GM12872 (cell line): ENCODE results near the gene ATP6V1G2.
A peak's percentile ranks its signal among the peaks of the same experiment; 100 is the strongest.

Experiments used
- TF ChIP-seq, protein P1 (sequence below): IDR thresholded peaks from 3 replicates; pipeline ENCODE4 v1.5.1; 2011; ENCODE audit warnings: low read depth, mild to moderate bottlenecking, low read length, moderate library complexity; ENCODE audit not compliant: insufficient read depth

ATP6V1G2 gene

DNA sequence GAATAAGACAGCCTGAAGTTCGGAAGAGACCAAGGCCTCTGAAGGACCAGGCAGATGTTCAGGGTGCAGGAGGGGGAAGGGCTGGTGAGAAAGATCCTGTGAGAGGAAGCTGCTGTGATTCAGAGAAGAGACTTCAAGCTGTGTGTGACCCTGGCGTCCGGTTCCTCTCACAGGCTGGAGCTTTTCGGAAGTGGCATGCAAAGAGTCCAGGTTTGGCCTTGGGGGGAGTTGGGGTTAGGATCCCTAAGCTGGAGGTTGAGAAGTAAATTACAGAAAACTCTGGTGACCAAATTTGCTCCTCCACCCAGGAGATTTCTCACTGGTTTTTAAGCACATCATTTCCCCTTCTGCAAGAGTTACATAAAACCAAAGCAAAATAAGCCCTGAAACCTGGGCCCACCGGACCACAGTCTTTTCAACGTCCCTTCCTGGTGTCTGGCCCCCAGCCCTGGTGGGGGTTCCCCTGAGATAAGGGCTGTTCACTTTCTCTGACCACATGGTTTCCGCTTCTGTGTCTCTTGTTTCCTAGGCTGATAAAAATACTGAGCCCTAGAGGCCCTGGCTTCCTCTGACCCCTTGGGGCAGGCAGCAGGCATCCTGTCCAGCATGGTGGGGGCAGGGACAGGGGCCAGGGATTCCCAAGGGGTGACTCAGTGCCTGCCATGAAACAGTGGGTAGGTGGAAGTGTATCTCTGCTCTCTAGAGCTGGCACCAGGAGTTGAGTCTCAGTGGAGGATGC lies 13.7 kb upstream of the ATP6V1G2 start:
- TF ChIP-seq, protein P1, sequence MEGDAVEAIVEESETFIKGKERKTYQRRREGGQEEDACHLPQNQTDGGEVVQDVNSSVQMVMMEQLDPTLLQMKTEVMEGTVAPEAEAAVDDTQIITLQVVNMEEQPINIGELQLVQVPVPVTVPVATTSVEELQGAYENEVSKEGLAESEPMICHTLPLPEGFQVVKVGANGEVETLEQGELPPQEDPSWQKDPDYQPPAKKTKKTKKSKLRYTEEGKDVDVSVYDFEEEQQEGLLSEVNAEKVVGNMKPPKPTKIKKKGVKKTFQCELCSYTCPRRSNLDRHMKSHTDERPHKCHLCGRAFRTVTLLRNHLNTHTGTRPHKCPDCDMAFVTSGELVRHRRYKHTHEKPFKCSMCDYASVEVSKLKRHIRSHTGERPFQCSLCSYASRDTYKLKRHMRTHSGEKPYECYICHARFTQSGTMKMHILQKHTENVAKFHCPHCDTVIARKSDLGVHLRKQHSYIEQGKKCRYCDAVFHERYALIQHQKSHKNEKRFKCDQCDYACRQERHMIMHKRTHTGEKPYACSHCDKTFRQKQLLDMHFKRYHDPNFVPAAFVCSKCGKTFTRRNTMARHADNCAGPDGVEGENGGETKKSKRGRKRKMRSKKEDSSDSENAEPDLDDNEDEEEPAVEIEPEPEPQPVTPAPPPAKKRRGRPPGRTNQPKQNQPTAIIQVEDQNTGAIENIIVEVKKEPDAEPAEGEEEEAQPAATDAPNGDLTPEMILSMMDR: no peak

DNA sequence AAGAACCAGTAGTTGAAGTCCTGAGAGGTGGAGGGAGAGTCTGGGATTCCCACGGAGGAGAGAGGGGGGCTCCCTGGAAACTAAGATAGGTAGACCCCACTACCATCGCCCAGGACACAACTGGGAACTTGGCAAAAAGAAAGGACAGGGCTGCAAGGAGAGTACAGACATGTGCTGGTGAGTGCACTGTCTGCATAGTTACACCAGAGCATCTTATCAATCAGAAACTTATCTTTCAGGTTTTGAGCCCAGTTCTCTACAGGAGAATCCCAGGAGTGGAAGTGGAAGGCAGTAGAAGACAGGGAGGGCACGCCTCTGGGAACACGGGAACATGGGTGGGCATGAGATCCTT lies 13.2 kb upstream of the ATP6V1G2 start:
- TF ChIP-seq, protein P1: no peak

DNA sequence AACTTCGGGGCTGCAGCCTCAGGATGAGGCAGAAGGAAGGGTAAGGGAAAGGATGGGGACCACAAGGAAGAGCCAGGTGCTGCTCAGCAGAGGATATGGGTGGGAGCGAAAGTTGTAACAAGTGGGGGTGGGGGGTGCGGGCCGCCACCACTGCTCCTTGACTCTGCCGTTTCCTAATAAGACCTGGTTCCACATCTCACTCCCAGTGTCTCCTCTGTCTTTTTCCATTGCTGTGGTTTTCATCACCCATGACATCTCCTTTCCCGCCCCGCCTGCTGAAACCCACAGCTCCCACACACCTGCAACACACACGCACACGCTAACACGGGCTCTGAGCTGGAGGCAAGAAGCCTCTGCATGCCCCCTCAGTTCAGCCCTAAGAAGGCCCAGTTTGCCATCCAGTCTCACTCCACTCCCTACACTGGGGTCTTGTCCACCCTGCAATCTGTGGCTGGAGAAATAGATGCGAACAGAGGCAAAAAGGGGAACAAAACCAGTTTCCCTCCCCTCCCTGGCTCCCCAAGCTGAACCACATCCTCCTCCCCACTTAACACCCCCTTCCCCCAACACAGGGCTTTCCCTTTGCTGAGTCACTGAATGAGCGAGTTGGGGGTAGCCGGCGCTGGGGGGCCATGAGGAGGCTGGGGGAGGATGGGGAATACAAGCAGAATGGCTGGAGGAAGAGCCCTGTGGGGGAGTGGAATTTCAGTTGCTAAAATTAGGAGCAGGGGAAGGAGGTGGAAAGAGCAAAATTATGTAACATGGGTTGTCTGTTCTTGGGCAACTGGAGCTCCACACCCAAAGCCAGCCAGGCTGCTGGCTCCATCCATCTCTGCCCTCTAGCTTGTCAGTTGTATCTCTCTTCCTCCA lies 12.5 kb upstream of the ATP6V1G2 start:
- TF ChIP-seq, protein P1: no peak

DNA sequence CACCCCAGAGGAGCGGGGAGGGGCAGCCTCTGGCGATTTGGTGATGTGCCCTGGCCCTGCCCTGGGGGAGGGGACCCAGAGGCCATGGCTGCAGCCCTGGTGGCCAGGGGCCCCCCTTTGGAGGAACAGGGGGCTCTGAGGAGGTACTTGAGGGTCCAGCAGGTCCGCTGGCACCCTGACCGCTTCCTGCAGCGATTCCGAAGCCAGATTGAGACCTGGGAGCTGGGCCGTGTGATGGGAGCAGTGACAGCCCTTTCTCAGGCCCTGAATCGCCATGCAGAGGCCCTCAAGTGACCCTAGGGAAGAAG lies 11.9 kb upstream of the ATP6V1G2 start:
- TF ChIP-seq, protein P1: no peak

DNA sequence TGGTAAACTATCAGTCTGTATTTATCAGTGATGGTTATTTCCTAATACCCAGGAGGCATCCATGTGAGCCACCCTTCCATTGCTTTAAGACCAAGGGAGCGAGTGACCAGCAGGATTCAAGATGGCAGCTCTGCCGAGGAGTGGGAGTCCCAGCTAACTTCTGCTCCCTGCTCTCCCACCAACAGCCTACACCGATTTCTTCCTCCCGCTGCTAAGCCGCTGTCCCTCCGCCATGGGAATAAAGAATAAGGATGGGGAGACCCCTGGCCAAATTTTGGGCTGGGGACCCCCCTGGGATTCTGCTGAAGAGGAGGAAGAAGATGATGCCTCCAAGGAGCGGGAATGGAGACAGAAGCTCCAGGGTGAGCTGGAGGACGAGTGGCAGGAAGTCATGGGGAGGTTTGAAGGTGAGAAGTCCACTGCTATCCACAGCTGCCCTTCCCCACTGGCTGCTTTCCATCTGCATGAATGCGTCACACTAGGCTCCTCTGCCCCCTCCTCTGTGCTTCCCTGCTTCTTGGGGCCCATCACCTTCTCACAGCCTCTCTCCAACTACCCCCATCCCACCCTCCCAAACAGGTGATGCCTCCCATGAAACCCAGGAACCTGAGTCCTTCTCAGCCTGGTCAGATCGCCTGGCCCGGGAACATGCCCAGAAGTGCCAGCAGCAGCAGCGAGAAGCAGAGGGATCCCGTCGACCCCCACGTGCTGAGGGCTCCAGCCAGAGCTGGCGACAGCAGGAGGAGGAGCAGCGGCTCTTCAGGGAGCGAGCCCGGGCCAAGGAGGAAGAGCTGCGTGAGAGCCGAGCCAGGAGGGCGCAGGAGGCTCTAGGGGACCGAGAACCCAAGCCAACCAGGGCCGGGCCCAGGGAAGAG lies 11.3 kb upstream of the ATP6V1G2 start:
- TF ChIP-seq, protein P1: no peak

DNA sequence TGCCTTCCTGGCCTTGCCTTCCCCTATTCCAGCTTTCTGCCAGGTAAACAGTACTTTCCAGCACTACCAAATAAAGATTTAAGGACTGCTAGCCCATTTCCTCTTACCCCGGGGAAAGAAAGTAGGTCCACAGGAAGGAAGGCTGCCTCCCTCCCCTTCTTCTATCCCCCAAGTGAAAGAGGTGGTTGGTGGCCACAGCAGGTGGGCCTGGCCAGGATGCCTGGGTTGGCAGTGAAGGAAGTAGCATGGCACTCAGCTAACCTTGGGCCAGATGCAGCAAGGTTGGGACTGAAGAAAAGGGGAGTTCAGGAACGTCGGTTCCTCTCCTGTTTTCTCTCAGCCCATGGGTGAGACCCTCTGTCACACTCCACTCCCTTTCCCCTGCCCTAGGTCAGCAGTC lies 9.9 kb upstream of the ATP6V1G2 start:
- TF ChIP-seq, protein P1: no peak

DNA sequence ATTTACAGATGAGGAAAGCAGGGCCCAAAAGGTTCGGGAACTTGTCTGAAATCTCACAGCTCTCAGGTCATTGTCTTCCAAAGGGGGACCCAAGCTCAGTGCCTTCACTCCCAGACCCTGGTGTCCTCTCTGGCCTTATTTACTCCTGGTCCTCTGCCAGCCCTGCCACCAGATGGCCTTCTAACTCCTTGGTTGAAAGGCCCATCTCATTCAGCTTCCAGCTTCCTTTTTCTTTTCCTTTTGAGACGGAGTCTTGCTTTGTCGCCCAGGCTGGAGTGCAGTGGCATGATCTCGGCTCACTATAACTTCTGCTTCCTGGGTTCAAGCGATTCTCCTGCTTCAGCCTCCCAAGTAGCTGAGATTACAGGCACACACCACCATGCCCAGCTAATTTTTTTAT lies 5.0 kb upstream of the ATP6V1G2 start:
- TF ChIP-seq, protein P1: peak; percentile 72
